ENCODE data around the gene TAX1BP1.

The TAX1BP1 gene

DNA sequence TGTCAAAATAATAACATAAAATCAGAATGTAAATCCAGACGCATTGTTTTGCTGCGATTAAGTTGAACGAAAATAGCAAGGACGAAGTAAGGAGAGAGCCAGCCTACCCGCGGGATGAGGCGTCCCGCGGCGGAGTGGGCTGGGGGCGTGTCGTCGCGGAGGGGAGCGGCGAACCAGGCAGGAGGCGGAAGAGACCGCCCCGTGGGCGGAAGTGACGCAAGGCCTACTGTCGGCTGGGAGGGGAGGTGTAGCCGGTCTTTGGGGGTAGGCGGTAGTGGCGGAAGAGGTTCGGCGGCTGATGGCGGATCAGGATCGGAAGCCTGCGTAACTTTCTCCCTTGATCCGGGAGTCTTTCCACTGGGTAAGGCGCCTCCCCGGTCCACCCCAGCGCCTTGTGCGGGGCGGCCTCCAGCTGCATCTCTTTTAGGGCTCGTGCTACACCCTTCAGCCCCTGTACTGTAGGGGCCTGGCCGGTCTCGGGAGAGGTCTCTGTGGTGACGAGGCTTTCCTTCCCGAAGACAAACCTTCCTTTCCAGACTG, at the start of gene TAX1BP1:
Gene TAX1BP1, plus strand, starts transcription at position 254 of the 540 bp plus-strand sequence. CDS start 8,363 bp downstream, outside the sequence.
- DNase-seq (ENCODE audit: low read depth) = peak; percentile 95

DNA sequence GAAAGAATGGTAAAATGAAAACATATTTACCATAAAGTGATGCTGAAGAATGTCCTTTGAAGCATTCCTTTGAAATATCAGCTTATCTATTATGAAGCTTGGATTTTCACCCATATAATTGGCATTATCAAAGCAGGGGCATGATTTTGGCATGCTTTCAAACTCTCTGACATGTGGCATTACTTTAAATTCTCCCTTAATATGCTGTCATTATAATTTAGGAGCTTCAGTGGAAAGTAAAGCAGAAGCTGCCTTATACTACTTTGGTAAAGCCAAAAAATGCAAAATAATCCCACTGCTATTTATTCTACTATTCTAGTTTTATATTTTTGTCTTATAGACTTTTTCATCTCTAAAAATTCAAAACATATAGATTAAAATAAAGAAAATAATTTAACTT, 49.3 kb upstream of the TAX1BP1 start:
- DNase-seq (ENCODE audit: low read depth) = no peak

DNA sequence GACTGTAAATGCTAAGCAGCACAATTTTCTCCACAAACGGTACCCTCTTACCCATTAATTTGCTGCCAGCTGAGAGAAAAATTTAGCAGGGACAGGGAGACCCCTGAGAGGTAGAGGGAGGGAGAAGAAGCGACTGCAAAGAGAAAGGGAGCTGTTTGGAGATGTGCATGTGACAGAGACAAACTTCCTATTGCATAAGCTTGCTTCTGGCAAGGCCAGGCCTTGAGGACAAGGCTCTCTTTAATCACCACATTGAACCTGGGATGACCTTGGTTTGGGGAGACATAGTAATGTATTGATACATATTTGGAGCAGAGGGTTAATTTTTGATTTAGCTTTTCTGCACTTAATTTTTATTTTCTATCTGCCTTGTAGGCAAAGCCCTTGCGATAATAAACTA, 46.2 kb upstream of the TAX1BP1 start:
- no peak for DNase-seq (ENCODE audit: low read depth)

DNA sequence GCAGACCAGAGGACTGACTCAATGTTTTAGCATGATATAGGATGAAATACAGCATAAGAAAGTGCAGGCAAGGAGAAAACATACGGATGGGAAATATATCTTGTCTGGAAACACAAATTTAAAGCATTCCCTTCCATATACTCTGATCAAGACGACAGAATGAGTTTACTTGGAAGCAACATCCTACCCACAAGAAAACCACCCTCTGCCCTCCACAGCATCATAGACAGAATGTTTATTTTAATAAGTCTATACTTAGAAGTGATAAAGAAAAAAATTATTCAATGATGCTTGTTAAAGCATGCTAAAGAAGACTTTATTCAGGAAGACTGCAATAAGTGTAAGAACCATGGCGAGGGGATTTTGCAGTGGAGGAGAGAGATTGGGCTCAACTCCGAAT, 44.9 kb upstream of the TAX1BP1 start:
- DNase-seq (ENCODE audit: low read depth) = no peak

DNA sequence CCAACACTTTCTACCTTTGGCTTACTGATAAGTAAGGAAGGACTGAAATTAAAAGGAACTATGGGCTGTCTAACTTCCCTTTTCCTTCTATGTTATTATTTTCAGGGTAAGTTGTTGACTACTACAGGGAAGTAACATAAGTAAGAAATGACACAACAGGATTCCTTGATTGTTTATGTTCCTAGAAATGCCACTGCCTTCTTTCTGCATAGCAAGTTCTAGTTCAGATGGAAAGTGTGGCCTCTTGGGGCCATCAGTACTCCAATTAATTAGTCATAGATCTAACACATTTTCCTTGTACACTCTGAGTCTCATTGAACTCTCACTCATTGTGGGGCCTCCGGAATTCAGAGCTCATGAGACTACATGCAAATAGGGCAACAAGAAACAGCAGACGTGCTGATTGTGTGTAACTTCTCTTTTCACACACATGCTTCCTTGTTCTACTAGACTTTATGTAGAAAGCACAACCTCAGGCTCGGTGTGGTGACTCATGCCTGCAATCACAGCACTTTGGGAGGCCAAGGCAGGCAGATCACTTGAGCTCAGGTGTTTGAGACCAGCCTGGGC, 42.0 kb upstream of the TAX1BP1 start:
- no peak for DNase-seq (ENCODE audit: low read depth)

DNA sequence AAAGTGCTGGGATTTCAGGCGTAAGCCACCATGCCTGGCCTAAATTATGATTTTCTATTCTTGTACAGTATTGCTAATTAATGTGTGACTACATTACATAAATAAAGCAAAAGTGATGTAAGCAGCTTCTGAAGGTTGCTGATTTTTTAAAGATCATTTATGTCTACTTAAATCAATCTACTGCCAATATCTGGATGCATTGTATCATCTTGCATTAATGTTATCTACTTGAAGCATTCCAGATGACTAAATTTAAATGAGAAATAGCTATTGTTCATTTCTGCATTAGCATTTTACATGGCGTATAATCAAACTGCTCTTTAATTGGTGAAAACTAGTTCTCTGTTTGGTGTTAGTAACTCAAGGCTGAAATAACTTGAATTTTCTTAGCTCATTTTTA, 40.2 kb upstream of the TAX1BP1 start:
- no peak for DNase-seq (ENCODE audit: low read depth)

DNA sequence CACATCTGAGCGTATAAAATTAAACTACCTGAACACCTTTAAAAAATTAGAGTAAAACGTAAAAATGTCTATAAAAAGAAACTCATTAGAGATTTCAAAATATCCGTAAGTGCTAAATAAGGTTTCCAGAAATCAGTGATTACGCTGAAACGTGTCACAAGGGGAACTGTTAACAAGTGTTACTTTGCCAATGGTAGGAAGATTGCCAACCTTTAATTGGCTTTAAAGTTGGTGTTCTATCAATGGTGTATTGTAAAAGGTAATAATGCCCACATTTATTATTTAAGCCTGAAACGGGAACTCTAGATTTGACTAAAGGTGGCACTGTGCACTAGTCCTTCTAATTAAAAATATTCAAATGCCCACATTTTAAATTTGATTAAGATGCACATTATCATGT, 39.5 kb upstream of the TAX1BP1 start:
- no peak for DNase-seq (ENCODE audit: low read depth)

DNA sequence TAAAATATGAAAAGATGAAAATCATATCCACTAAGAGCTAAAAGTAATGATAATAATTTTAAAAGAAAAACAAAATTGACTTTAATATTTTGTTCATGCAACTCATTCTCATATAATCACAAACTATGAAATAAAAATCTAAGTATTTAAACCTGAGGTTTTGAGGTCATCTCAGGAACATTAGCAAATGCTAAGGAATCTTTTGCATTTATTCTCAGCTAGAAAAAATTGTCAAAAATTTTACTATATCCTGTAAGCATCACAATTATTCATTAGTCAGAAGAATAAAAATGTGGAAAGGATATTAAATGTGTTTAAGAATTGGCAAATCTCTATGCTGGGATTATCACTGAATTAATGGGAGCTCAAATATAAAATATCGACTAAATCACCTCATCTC, 36.8 kb upstream of the TAX1BP1 start:
- no peak for DNase-seq (ENCODE audit: low read depth)

DNA sequence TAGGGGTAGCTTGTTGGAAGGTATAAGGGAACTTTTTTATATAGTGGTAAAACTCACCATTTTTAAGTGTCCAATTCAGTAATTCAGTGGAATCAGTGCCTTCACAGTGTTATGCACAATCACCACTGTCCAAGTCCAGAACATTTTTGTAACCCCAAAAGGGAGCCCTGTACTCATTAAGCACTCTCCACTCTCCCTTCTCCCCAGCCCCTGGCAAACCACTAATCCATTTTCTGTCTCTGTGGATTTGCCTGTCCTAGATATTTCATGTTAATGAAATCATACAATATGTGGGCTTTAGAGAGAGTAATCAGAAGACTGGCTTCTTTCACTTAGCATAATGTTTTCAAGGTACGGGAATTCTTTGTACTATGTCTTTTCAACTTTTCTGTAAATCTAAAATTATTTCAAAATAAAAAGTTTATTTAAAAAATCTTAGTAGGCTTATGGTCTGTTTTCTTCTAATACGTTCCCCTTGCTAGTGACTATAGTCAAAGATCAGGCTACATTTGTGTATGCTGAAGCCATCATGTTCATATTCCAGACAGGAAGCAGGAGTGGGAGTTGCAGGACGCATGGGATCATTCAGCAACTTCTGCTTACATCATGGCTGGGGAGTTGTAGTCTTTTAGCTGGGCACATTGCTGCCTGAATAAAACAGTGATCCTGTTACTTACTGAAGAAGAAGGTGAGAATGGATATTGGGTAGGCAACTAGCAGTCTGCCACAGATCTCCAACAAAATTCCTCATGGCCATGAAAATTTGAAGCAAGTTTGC, 35.4 kb upstream of the TAX1BP1 start:
- DNase-seq (ENCODE audit: low read depth) = no peak

DNA sequence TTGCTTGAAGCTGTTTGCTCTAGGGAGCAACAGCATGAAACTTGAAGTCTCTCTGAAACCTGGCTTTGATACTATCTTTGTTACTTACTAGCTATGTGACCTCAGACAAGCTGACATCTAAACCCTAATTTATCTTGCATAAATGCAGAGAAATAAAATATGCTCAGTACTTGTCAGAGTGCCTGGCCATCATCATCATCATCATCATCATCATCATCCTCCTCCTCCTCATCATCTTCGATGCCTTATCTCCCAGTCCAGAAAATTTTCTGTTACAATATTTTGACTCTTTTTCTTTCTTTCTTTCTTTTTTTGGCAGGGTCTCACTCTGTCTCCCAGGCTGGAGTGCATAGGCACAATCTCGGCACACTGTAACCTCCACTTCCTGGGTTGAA, 34.8 kb upstream of the TAX1BP1 start:
- no peak for DNase-seq (ENCODE audit: low read depth)

DNA sequence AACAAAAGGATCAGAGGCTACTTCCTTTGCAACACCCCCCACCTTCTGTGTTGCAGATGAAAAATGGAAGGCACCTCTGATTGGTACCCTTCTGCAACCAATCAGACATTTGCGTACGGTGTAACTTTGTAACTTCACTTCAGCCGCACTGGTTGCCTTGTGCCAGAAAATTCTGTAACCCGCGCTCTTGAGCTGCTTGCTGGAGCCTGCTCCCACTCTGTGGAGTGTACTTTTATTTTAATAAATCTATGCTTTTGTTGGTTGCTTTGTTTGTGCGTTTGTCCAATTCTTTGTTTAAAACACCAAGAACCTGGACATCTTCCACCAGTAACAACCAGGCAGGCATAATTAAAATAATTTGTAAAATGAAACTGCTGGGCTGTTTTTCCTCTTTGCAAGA, 31.5 kb upstream of the TAX1BP1 start:
- DNase-seq (ENCODE audit: low read depth) = no peak

DNA sequence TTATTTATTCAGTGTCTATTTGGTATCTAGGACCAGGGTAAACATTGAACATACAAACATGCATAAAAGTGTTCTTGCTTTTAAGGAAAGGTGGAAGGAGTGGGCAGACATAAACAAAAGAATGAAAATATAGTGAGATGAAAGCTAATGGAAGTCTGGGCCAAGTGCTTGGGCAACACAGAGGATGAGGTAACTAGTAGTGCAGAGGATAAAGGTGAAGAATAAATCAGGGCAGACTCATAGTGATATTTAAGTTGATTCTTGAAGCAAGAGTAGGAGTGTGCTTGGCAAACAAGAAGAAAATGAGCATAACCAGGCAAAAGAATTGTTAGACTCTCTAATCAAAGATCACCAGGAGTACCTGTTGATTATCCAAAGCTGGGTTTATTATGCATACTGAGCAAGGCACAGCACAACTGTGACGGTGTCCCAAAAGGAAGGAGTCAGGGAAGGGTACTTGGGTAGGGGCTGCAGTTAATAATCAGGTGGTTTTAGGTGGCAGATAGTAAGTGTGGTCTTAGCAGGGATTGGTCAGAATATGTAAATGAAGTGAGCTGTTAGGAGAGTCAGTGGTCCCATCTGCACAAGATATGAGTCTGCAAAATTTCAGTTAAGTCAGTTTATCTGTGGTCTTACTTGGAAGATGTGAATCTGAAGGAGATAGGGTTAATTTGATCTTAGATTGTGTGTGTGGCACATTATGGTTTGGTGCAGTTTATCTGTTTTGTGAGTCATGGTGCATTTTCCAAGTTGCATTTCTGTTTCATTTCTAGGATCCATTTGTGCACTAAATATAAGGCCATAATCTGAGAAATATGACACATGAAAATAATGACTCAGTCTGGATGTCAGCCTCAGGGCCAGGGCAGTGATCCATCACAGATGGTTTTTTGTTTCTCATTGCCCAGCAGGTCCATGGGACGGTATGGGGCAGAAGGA, 30.6 kb upstream of the TAX1BP1 start:
- no peak for DNase-seq (ENCODE audit: low read depth)

DNA sequence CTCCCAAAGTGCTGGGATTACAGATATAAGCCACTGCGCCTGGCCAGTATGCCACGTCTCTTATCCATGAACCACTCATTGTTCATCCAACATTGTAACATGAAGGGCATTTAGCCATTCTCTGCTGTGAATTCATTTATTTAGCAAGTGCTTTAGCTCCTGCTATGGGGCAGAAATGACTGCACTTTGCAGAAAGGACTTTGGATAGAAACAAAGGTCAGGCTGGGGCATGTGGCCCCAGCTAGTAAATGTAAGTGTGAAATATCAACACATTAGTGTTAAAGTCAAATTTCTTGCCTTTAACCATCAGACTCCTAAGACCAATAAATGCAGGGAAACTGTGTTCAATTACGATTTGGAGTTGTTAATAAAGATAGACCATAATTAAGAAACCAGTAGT, 27.7 kb upstream of the TAX1BP1 start:
- no peak for DNase-seq (ENCODE audit: low read depth)

DNA sequence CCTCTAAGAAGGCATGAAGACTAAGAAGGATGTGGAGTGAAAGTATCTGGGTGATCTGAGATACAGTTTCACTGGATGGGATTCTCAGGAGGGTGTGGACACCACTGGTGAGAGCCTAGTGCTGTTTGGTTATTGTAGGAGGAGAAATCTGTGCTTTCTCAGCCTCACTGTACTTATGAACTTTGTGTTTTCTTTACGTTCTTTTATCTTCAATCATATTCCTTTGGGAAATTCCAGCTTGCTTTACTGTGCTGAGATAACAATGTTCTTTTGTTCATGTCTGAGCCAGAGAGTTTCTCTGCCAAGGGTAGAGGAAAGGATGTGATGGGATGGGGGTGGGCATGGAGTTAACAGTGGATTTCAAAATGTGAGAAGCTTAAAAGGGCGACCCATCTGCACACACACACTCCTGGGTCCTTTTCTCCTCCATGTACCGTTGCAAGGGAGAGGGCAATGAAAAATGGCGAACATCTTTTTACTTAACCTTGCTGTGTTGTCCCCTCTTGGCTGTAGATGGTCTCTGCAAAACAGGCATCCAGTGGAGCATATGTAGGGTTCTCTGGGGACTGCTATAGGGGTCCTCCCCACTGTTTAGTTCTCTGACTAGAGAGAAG, 25.0 kb upstream of the TAX1BP1 start:
- DNase-seq (ENCODE audit: low read depth) = no peak

DNA sequence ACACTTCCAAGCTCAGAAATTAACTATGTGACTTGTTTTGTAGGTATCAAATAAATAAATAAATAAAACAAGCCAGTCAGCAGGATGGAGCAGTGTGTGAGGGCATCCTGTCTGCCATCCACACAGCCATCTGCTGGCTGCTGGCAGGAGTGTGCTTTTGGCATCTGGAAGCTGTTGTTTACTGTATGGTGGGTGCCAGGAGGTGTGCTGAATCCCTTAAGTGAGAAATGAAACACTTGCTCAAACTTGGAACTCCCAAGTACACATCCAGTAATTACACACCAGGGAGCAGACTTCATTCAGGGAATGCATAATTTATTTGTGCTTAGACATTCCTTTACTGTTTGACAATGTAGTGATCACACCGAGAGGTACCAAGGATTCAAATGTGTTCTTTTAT, 16.9 kb upstream of the TAX1BP1 start:
- no peak for DNase-seq (ENCODE audit: low read depth)

DNA sequence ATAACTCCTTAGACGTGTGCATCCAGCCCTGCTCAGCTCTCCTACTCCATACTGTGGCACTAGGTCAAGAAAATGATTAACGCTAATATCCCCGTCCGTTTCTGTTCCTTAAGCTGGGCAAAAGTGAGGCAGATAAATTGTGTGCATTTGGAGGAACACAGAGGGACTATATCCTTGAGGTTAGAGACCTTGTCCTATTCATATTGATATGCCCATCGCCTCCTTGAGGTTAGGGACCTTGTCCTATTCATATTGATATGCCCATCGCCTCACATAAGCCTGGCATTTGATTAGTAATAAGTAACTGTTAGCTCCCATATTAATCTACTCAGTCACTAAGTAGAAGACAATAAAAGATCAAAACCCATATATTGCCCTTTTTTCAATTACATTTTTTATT, 12.9 kb upstream of the TAX1BP1 start:
- DNase-seq (ENCODE audit: low read depth) = no peak

DNA sequence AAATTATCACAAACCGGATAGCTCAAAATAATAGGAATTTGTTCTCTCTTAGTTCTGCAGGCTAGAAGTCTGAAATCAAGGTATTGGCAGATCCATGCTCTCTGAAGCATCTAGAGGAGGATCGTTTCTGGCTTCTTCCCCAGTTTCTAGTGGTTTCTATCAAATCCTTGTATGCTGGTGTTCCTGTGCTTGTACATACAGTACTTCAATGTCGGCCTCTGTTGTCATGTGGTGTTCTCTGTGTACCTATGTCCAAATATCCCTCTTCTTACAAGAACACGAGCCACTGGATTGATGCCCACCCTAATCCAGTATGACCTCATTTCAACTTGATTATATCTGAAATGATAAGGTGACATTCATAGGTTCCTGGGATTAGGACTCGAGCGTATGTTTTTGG, 9.8 kb upstream of the TAX1BP1 start:
- DNase-seq (ENCODE audit: low read depth) = no peak

DNA sequence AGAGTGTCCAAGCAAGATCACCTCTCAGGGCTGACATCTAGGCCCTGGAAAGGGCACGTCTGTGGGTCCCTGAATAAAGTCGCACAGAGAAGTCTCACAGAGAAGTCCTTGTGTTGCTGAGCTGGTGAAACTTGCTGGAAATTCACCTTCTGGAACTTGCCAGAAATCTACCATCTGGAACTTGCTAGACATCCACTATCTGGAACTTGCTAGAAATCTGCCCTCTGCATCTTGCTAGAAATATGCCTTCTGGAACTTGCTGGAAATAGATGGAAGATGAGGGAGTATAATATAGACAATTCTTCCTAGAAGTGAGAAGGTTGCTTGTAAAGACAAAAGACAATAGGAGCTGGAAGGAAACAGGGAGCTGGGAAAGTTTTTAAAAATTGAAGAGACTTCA, 5.4 kb upstream of the TAX1BP1 start:
- no peak for DNase-seq (ENCODE audit: low read depth)

DNA sequence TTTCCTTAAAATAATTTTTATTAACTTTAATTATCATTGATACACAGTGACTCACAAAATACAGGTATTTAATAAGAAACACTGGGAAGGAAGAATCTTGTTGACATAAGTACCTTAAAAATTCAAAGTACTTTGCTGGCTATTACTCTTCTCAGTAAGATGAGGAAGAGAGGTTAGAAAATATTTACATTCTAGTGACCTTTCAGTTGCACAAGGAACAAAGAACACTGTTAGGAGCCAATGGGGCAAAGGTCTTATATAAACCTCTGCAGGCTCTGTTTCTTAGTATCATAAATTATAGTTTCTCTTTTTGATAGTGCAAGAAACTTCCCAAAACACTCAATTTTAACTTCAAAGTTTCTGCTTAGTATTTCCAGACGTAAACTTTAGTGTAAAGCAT, 4.8 kb upstream of the TAX1BP1 start:
- no peak for DNase-seq (ENCODE audit: low read depth)

DNA sequence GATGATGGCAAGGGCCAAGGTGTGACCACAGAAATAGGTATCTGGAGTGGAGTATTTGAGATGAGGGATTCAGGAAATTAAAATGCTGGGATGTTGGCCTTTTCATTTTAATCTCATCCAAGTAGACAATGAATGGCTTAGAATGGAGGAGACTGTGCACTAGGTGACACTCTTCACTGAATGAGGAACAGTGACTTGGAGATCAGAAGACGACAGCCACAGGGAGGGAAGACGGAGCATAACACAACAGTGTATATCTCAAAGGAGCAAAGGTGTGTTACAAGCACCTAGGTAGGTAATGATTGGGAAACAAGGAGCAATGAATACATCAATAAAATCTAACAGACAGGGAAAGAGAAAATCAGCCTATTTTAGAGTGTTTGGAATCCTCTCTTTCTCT, 4.1 kb upstream of the TAX1BP1 start:
- no peak for DNase-seq (ENCODE audit: low read depth)

DNA sequence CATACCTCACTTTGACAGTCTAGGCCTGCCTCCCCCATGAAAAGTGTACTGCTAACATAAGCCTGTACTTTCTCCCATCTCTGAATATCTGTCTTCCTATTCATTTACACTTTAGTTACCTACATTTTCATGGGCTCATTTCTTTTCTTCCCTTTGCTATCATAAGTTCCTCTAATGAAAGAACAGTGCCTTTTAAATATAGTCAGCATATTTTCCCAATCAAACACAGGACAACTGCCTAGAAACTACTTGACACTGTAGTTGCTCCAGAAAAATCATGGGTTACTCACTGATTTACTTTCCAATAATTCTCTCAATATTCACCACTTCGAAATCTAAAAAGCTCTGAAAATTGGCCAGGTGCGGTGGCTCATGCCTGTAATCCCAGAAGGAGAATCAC, 2.8 kb upstream of the TAX1BP1 start:
- no peak for DNase-seq (ENCODE audit: low read depth)

DNA sequence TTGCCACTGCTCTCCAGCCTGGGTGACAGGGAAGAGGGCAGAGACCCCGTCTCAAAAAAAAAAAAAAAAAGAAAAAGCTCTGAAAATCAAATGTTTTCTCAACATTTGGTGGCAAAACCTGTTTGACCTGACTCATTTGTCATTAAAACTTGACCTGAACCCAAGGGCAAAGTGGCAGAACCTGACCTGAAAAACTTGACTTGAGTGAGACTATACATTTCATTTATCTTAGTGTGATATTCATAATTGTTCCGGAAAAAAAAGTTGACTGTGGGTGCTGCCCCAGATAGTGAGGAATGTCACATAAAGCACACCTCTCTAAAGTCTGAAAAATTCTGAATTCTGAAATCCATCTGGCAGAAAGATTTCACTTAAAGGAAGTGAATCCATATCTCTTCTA, 2.3 kb upstream of the TAX1BP1 start:
- no peak for DNase-seq (ENCODE audit: low read depth)

Data from activated T-helper 9 cell treated with anti-CD3 and anti-CD28 coated beads, Interleukin-2, amount 50 U/mL, for 16 hours (primary cell).